Measurements from ENCODE around the gene TMEM184A.

DNA sequence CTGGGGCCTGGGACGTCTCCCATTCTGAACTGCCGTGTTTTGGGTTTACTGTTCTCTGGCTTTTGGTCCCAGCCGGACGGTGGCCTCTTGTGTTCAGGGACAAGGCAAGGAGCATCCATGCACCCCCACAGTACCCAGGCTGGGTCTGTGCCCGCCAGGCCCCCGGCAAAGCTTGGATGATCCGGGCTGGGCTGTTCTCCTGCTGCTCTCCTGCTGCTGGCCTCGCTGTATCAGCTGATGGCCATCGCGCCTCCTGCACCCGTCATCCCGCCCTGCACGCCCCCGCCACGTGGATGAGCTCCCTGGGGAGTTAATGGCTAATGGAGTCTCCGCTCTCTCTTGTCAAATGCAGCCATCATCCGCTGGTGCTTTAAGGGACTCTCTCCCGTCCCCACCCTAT, 28.7 kb upstream of the TMEM184A start:
- TF ChIP-seq POLR2A (IDR thresholded peaks at IDR 0.05; ENCODE audit: low read length) (no peak), GATA1 (IDR thresholded peaks at IDR 0.05; ENCODE audit: low read depth, low read length) (no peak)

Measured in erythroblast (primary cell).